ENCODE measurements around the gene MZT2A.
"Not testable (repeated sequence)": the region's sequence is repeated elsewhere in the genome, so short reads cannot be mapped to it uniquely, and the experiment has no call there.

DNA sequence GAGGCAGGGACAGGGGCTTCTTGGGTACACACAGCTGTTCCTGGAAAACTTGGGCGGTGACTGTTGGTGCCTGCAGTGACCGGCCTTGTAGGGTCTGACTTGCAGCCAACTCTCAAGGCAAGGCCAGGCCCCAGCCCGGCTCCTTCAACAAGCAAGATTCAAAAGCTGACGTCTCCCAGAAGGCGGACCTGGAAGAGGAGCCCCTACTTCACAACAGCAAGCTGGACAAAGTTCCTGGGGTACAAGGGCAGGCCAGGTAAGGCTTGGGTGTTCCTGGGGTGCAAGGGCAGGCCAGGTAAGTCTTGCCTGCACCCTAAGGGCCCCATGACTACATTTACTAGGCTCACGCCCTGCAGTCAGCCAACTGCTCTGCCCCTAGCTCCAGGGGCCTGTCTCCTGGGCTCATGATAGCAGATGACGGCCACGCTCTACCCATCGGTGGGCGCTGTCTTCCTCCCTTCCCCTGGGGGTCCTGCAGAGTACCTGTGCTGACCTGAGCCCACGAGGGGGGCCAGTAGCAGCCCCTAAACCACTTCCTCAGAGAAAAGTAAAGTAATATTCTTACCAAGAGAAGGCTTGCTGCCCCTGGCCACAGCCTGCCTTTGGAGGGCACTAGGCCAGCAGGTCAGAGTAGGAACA is 39.5 kb upstream of the MZT2A start:
- TF ChIP-seq, protein P1, sequence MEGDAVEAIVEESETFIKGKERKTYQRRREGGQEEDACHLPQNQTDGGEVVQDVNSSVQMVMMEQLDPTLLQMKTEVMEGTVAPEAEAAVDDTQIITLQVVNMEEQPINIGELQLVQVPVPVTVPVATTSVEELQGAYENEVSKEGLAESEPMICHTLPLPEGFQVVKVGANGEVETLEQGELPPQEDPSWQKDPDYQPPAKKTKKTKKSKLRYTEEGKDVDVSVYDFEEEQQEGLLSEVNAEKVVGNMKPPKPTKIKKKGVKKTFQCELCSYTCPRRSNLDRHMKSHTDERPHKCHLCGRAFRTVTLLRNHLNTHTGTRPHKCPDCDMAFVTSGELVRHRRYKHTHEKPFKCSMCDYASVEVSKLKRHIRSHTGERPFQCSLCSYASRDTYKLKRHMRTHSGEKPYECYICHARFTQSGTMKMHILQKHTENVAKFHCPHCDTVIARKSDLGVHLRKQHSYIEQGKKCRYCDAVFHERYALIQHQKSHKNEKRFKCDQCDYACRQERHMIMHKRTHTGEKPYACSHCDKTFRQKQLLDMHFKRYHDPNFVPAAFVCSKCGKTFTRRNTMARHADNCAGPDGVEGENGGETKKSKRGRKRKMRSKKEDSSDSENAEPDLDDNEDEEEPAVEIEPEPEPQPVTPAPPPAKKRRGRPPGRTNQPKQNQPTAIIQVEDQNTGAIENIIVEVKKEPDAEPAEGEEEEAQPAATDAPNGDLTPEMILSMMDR (IDR thresholded peaks at IDR 0.05 in 8 of 11, conservative IDR thresholded peaks at IDR 0.05 in 3 of 11), result not testable (repeated sequence)
- TF ChIP-seq POLR2AphosphoS5, POLR2A (IDR thresholded peaks at IDR 0.05): not testable (repeated sequence)

All from spleen (tissue), 7 donors.